PC-9 (cell line): ENCODE measurements around the gene CRAT.

Source experiments
- CTCF ChIP-seq: fragments of 200-600 bp; sonication (generic); conservative IDR thresholded peaks from 2 replicates; pipeline ENCODE4 v1.6.1; 2017; ENCODE audit warnings: mixed run types, antibody characterized with exemption, mild to moderate bottlenecking, moderate library complexity
- EZH2 ChIP-seq: fragments of 200-600 bp; sonication (generic); IDR thresholded peaks from 2 replicates; pipeline ENCODE4 v1.8.0; 2017; ENCODE audit warnings: antibody characterized with exemption, low read depth

GRCh38 chr9:129151469-129151868, 40.9 kb upstream of the CRAT start:
- TF ChIP-seq CTCF (no peak), EZH2 (no peak)
